HFFc6 (cell line): Measurements from ENCODE around the gene DNM1L. TPM values are rescaled to one million over a fixed set of nuclear protein-coding genes. Genes with fewer than 3 reads are reported as not detected.

Experiments used
- DNase-seq: peaks from one replicate; pipeline ENCODE4 v3.0.0-alpha.2; 2018
- H3K27ac Mint-ChIP-seq: 2 replicates; pipeline ENCODE4 v1.8.0; 2020; ENCODE audit warnings: mild to moderate bottlenecking, mixed read lengths
- H3K27me3 Mint-ChIP-seq: 2 replicates; pipeline ENCODE4 v1.8.0; 2021; ENCODE audit warnings: mild to moderate bottlenecking, moderate library complexity, mixed read lengths; ENCODE audit not compliant: insufficient read depth
- H3K36me3 Mint-ChIP-seq: 2 replicates; pipeline ENCODE4 v1.8.0; 2021; ENCODE audit warnings: low read depth, mixed read lengths
- H3K4me1 Mint-ChIP-seq: 2 replicates; pipeline ENCODE4 v1.8.0; 2020; ENCODE audit warnings: low read depth, mixed read lengths
- H3K4me3 Mint-ChIP-seq: 2 replicates; pipeline ENCODE4 v1.8.0; 2020; ENCODE audit warnings: mild to moderate bottlenecking, moderate library complexity, mixed read lengths
- H3K9me3 Mint-ChIP-seq: 2 replicates; pipeline ENCODE4 v1.8.0; 2020; ENCODE audit warnings: mild to moderate bottlenecking, mixed read lengths
- total RNA-seq, 6 experiments: library from RNA; stranded (reverse); fragmentation: NEBNext Ultra II Directional; extraction: Animal tissue kit (Norgen Biotek cat#: 25700); gene quantifications; 2 replicates in 1 of 6; 3 replicates in 5 of 6; pipeline ENCODE4 v1.2.3, GENCODE V29; 2021
- TF ChIP-seq, protein P1 (sequence below): fragments of 200-600 bp; sonication (generic); IDR thresholded peaks from 2 replicates; pipeline ENCODE4 v1.5.0; 2021; ENCODE audit warnings: antibody characterized with exemption, mild to moderate bottlenecking

DNM1L gene
- total RNA-seq, 6 experiments from 2014 or later, result 53.3 to 62.2 (median 61.6) TPM

DNA sequence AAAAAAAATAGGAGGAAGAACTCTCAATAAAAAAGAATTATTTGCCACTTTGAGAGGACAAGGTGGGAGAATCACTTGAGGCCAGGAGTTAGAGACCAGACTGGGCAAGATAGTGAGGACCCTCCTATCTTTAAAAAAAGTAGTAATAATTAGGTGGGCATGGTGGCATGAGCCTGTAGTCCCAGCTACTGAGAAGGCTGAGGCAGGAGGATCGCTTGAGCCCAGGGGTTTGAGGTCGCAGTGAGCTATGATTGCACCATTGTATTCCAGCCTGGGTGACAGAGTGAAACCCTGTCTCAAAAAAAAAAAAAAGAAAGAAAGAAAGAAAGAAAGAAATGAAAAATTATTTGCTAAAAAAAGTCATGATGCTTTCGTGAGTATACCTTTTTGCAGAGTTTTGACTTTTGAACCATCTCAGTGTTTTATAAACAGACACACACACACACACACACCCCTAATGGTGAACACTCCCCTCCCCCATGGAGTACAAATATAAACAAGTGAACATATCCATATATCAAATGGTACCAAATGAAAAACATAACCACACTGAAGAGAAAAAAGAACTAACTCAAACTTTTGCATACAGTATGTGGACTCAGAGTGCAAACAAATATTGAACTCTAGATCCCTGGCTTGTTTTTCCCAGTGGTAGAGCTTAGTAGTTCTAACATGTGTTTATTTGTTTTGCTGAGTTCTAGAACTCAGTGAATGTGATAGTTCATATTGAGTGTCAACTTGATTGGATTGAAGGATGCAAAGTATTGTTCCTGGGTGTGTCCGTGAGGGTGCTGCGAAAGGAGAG is 27.7 kb upstream of the DNM1L start:
- TF ChIP-seq, protein P1, sequence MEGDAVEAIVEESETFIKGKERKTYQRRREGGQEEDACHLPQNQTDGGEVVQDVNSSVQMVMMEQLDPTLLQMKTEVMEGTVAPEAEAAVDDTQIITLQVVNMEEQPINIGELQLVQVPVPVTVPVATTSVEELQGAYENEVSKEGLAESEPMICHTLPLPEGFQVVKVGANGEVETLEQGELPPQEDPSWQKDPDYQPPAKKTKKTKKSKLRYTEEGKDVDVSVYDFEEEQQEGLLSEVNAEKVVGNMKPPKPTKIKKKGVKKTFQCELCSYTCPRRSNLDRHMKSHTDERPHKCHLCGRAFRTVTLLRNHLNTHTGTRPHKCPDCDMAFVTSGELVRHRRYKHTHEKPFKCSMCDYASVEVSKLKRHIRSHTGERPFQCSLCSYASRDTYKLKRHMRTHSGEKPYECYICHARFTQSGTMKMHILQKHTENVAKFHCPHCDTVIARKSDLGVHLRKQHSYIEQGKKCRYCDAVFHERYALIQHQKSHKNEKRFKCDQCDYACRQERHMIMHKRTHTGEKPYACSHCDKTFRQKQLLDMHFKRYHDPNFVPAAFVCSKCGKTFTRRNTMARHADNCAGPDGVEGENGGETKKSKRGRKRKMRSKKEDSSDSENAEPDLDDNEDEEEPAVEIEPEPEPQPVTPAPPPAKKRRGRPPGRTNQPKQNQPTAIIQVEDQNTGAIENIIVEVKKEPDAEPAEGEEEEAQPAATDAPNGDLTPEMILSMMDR, result no peak
- H3K27ac Mint-ChIP-seq, result no peak overlapping the region

DNA sequence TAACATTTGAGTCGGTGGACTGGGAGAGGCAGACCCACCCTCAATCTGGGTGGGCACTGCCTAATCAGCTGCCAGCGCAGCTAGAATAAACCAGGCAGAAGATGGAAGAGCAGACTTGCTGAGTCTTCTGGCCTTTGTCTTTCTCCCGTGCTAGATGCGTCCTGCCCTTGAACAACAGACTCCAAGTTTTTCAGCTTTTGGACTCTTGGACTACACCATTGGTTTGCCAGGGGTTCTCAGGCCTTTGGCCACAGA is 27.2 kb upstream of the DNM1L start:
- Mint-ChIP-seq H3K9me3 (no peaks in the 10 kb centered on the region), H3K27me3 (0 out of 2 replicates have a peak, but pooled peaks cover 2% of the 10 kb centered on the region), H3K36me3 (no peaks in the 10 kb centered on the region), H3K27ac (no peak overlapping the region), H3K4me1 (peaks cover 9% of the 10 kb centered on the region), H3K4me3 (no peak overlapping the region)
- no peak for DNase-seq
- TF ChIP-seq, protein P1, result no peak

More for the DNA sequence above, 27.7 kb upstream of the DNM1L start:
- 0 out of 2 replicates have a peak, but pooled peaks cover 2% of the 10 kb centered on the region for H3K27me3 Mint-ChIP-seq
- H3K36me3 Mint-ChIP-seq, result no peaks in the 10 kb centered on the region
- no peaks in the 10 kb centered on the region for H3K9me3 Mint-ChIP-seq
- no peak overlapping the region for H3K4me3 Mint-ChIP-seq
- no peak for DNase-seq
- peaks cover 9% of the 10 kb centered on the region for H3K4me1 Mint-ChIP-seq

DNA sequence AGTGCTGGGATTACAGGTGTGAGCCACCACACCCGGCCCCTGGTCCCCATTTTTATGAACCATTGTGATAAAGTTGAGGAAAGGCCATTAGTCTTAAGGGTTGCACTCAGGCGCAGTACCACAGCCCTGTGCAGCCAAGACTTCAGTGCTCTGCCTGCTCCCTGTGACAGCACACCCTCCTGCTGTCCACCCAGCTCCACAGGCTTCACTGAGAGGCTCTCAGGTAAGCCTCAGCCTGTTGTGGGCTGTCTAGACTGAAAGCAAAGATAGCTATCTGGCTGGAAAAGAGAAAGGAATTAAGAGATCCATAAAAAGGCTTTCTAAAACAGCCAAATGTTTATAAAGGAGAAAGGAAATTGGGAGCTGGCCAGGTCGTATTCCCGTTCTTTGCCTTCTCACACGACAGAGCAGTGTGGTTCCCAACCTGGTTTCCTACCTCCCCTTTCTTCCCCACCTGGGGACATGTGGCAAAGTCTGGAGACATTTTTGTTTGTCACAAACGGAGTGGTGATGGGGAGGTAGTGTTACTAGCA is 19.1 kb upstream of the DNM1L start:
- H3K4me1 Mint-ChIP-seq, result peaks cover 17% of the 10 kb centered on the region
- no peaks in the 10 kb centered on the region for H3K36me3 Mint-ChIP-seq
- TF ChIP-seq, protein P1, result no peak
- no peak for DNase-seq
- no peak overlapping the region for H3K4me3 Mint-ChIP-seq
- no peaks in the 10 kb centered on the region for H3K9me3 Mint-ChIP-seq
- H3K27me3 Mint-ChIP-seq, result peaks cover 2% of the 10 kb centered on the region; the same call in 1 of the 2 replicates
- H3K27ac Mint-ChIP-seq, result no peak overlapping the region

DNA sequence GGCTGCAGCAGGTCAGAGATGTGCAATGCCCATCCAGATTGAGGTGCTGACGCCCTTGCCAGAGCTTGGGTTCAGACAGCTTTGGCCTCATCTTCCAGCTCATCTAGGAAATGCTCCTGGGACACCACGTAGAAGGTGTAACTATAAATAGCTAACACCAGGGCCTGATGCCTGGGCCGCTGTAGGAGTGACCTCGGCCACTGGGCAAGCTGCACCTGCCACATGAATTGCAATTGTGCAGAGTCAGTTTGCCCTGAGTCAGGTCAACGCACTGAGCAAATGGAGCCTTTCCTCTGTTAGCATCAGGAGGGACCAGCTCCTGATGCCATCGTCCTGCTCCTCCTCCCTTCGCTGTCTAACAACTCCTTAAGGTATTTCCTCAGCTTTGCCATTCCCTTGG is 17.4 kb upstream of the DNM1L start:
- Mint-ChIP-seq H3K27me3 (peaks cover 1% of the 10 kb centered on the region; the same call in 1 of the 2 replicates), H3K4me3 (no peak overlapping the region), H3K27ac (no peak overlapping the region), H3K4me1 (peaks cover 22% of the 10 kb centered on the region), H3K9me3 (no peaks in the 10 kb centered on the region), H3K36me3 (no peaks in the 10 kb centered on the region)
- TF ChIP-seq, protein P1, result no peak
- no peak for DNase-seq

DNA sequence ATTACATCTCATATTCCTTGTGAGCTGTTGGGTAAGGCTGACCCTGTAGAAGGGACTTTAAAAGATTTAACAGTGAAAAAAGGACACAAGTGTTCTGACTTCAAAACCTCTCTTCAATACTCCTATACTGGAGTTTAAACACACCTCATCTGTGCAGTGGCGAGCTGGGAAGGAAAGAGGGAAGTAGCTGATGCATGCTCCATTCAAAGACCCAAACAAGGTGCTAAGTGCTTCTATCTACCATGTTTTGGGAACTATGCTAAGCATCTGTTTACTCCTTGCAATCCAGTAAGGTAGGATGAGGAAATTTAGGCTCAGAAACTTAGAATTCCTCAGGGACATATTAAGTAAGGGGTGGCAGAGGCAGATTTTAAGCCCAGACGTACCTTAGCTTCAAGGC is 16.4 kb upstream of the DNM1L start:
- Mint-ChIP-seq H3K27me3 (peaks cover 1% of the 10 kb centered on the region; the same call in 1 of the 2 replicates), H3K4me1 (peaks cover 22% of the 10 kb centered on the region), H3K27ac (no peak overlapping the region), H3K36me3 (no peaks in the 10 kb centered on the region), H3K9me3 (no peaks in the 10 kb centered on the region), H3K4me3 (no peak overlapping the region)
- TF ChIP-seq, protein P1, result no peak
- DNase-seq, result no peak
